A549 (cell line): Measurements from ENCODE around the gene MEF2A. TPM values are rescaled to one million over a fixed set of nuclear protein-coding genes. Genes with fewer than 3 reads are reported as not detected.
"Not testable (repeated sequence)": the region's sequence is repeated elsewhere in the genome, so short reads cannot be mapped to it uniquely, and the experiment has no call there.

Source experiments
- ATAC-seq, 2 experiments: fragments of 200-7000 bp in 1 of 2; fragments of >200 bp in 1 of 2; cut with Nextera tagmentation in 1 of 2; cut with Tn5 transposase in 1 of 2; 3 replicates each; pipeline versions ENCODE4 v1.8.0 to v1.9.1; 2018 to 2020; ENCODE audit warnings: mild to moderate bottlenecking in 1 of 2, moderate library complexity in 1 of 2
- CTCF ChIA-PET: fragments of 300-600 bp; sonication (Branson Sonifier 250); formaldehyde crosslinking; extraction: SDS; loops from one replicate; lab custom pipeline; 2021; ENCODE audit warnings: antibody characterized with exemption, inconsistent platforms; lab: Yijun Ruan, JAX
- POLR2A ChIA-PET: fragments of 350-600 bp; formaldehyde crosslinking; extraction: SDS; loops from one replicate; lab custom pipeline; 2021; ENCODE audit warnings: antibody characterized with exemption, inconsistent platforms; lab: Yijun Ruan, JAX
- DNase-seq, 2 experiments: peaks; one replicate each; pipeline versions ENCODE4 v3.0.0 to v3.0.0-alpha.2; 2011 to 2016; ENCODE audit warnings: low read depth in 1 of 2, low spot score in 1 of 2
- FAIRE-seq: peaks from 2 replicates; lab custom pipeline; 2011; peaks lifted over from hg19 to GRCh38; lab: Jason Lieb, UNC
- H3K27ac ChIP-seq, 2 experiments: fragments of >200 bp; sonication (Bioruptor Twin); formaldehyde crosslinking; 3 replicates each; pipeline ENCODE4 v1.5.1; 2016 to 2017
- H3K4me1 ChIP-seq: fragments of >200 bp; sonication (Bioruptor Twin); formaldehyde crosslinking; 3 replicates; pipeline ENCODE4 v1.6.1; 2016
- H3K4me2 ChIP-seq: fragments of >200 bp; sonication (Bioruptor Twin); formaldehyde crosslinking; 3 replicates; pipeline ENCODE4 v1.6.1; 2016
- H3K4me3 ChIP-seq: fragments of >200 bp; sonication (Bioruptor Twin); formaldehyde crosslinking; 3 replicates; pipeline ENCODE4 v1.5.1; 2016
- H3K9me3 ChIP-seq: fragments of >200 bp; sonication (Bioruptor Twin); formaldehyde crosslinking; 3 replicates; pipeline ENCODE4 v1.6.1; 2016
- ATOH8 ChIP-seq: fragments of 250-450 bp; sonication (Bioruptor Pico); IDR thresholded peaks from 2 replicates; pipeline ENCODE4 v1.5.0; 2020; ENCODE audit warnings: low read depth, mild to moderate bottlenecking, moderate library complexity
- BCL3 ChIP-seq: fragments of >200 bp; sonication (Bioruptor Twin); formaldehyde crosslinking; IDR thresholded peaks from 3 replicates; pipeline ENCODE4 v1.6.1; 2016
- CBX2 ChIP-seq: fragments of 200-600 bp; sonication (generic); IDR thresholded peaks from 2 replicates; pipeline ENCODE4 v1.6.1; 2016; ENCODE audit warnings: low read depth, mild to moderate bottlenecking, borderline replicate concordance
- CBX8 ChIP-seq: fragments of 200-600 bp; sonication (generic); IDR thresholded peaks from 2 replicates; pipeline ENCODE4 v1.6.1; 2016
- CHD2 ChIP-seq: fragments of 150-350 bp; IDR thresholded peaks from 2 replicates; pipeline ENCODE4 v1.6.1; 2014; ENCODE audit warnings: low read length; ENCODE audit not compliant: partially characterized antibody
- E2F6 ChIP-seq: IDR thresholded peaks from 2 replicates; pipeline ENCODE4 v1.6.1; 2012; ENCODE audit warnings: low read depth, borderline replicate concordance
- EHF ChIP-seq: fragments of 250-450 bp; sonication (Bioruptor Pico); IDR thresholded peaks from 2 replicates; pipeline ENCODE4 v1.5.0; 2020; ENCODE audit warnings: mild to moderate bottlenecking
- ELK1 ChIP-seq: fragments of 150-350 bp; IDR thresholded peaks from 2 replicates; pipeline ENCODE4 v1.6.1; 2014; ENCODE audit warnings: low read depth, mild to moderate bottlenecking, low read length
- EP300 ChIP-seq, 2 experiments: fragments of >200 bp; sonication (Bioruptor Twin); formaldehyde crosslinking; IDR thresholded peaks; 2 replicates in 1 of 2; 3 replicates in 1 of 2; pipeline ENCODE4 v1.6.1; 2016 to 2017
- ESRRA ChIP-seq: fragments of 150-350 bp; IDR thresholded peaks from 2 replicates; pipeline ENCODE4 v1.6.1; 2014; ENCODE audit warnings: mild to moderate bottlenecking, low read length, borderline replicate concordance
- FOSB ChIP-seq: fragments of 250-450 bp; sonication (Bioruptor Pico); IDR thresholded peaks from 2 replicates; pipeline ENCODE4 v1.5.0; 2020; ENCODE audit warnings: mild to moderate bottlenecking, moderate library complexity
- FOXS1 ChIP-seq: fragments of 250-450 bp; sonication (Bioruptor Pico); IDR thresholded peaks from 2 replicates; pipeline ENCODE4 v1.5.0; 2020; ENCODE audit warnings: mild to moderate bottlenecking, moderate library complexity
- GATA3 ChIP-seq: IDR thresholded peaks from 2 replicates; pipeline ENCODE4 v1.6.1; 2012; ENCODE audit warnings: borderline replicate concordance
- HDAC2 ChIP-seq: fragments of 200-600 bp; sonication (generic); IDR thresholded peaks from 2 replicates; pipeline ENCODE4 v1.6.1; 2016
- HOXB5 ChIP-seq: fragments of 250-450 bp; sonication (Bioruptor Pico); IDR thresholded peaks from 2 replicates; pipeline ENCODE4 v1.5.0; 2020; ENCODE audit warnings: mild to moderate bottlenecking, moderate library complexity
- JUN ChIP-seq, 2 experiments: fragments of >200 bp; sonication (Bioruptor Twin); formaldehyde crosslinking; IDR thresholded peaks; 2 replicates in 1 of 2; 3 replicates in 1 of 2; pipeline ENCODE4 v1.6.1; 2016 to 2017
- JUNB ChIP-seq: fragments of >200 bp; sonication (Bioruptor Twin); formaldehyde crosslinking; IDR thresholded peaks from 2 replicates; pipeline ENCODE4 v1.6.1; 2016
- MAZ ChIP-seq: fragments of 150-350 bp; IDR thresholded peaks from 2 replicates; pipeline ENCODE4 v1.6.1; 2014; ENCODE audit warnings: antibody characterized with exemption, low read depth, low read length, borderline replicate concordance
- PHF8 ChIP-seq: fragments of 200-600 bp; sonication (generic); IDR thresholded peaks from 2 replicates; pipeline ENCODE4 v1.6.1; 2016; ENCODE audit warnings: low read depth, mild to moderate bottlenecking, antibody characterized with exemption, moderate library complexity, borderline replicate concordance
- POLR2A ChIP-seq: IDR thresholded peaks from 2 replicates; pipeline ENCODE4 v1.6.1; 2012; ENCODE audit warnings: mild to moderate bottlenecking, low read length
- POLR2AphosphoS2 ChIP-seq: conservative IDR thresholded peaks from 2 replicates; pipeline ENCODE4 v1.6.1; 2012; ENCODE audit warnings: low read length, improper control_type of control experiment, inconsistent platforms
- RCOR1 ChIP-seq: fragments of 150-350 bp; IDR thresholded peaks from 2 replicates; pipeline ENCODE4 v1.6.1; 2014; ENCODE audit warnings: antibody characterized with exemption, low read length, low read depth
- RFX5 ChIP-seq: fragments of 450-650 bp; IDR thresholded peaks from 2 replicates; pipeline ENCODE4 v1.7.1; 2014; ENCODE audit warnings: antibody characterized with exemption, mild to moderate bottlenecking, moderate library complexity
- SMC3 ChIP-seq: fragments of >200 bp; sonication (Bioruptor Twin); formaldehyde crosslinking; IDR thresholded peaks from 3 replicates; pipeline ENCODE4 v1.6.1; 2018; ENCODE audit warnings: inconsistent platforms
- SREBF2 ChIP-seq: fragments of 450-650 bp; IDR thresholded peaks from 2 replicates; pipeline ENCODE4 v1.6.1; 2014; ENCODE audit warnings: mild to moderate bottlenecking, moderate library complexity
- TP53 ChIP-seq: fragments of 250-450 bp; sonication (Bioruptor Pico); IDR thresholded peaks from 2 replicates; pipeline ENCODE4 v1.5.0; 2021; ENCODE audit warnings: mild to moderate bottlenecking, moderate library complexity
- WGBS: methylation state at CpG from one replicate; pipeline ENCODE4 v1.1.6; 2017; ENCODE audit errors: missing lambda C conversion rate; 5-methylcytosine and 5-hydroxymethylcytosine counted together
- polyA plus RNA-seq, 4 experiments: library from polyadenylated mRNA; depleted of rRNA in 3 of 4; stranded (reverse); fragments of >200 nt; fragmentation: RNase III in 1 of 4; extraction: RNeasy Plus Mini Kit Qiagen cat#74134 plus additional on column Dnase treatment in 1 of 4; gene quantifications; 2 replicates in 3 of 4; 3 replicates in 1 of 4; pipeline ENCODE4 v1.2.3, GENCODE V29; 2011 to 2017

Gene MEF2A
- polyA plus RNA-seq, 2 of the 4 experiments (the other 2 are of a cell fraction), result 15.0 to 43.4 TPM

- DNase-seq, result no peak
- CTCF ChIA-PET, result interaction anchor here (0.8 to 3.5 kb wide), 10 partner anchors 14 to 632 kb away, joined by 3 to 30 read pairs (median 4); no protein-coding TSS in a partner anchor
- peak overlapping the region; percentile 86 for H3K4me2 ChIP-seq
- H3K4me1 ChIP-seq, result peaks cover 10% of the 10 kb centered on the region; the same call in 1 of the 3 replicates
- H3K9me3 ChIP-seq, result no peaks in the 10 kb centered on the region
- peak overlapping the region; percentile 71 to 88 for H3K27ac ChIP-seq
- FAIRE-seq, result no peak
- POLR2A ChIA-PET, result interaction anchor here (0.6 to 1.5 kb wide), 20 partner anchors 10 to 1091 kb away, joined by 3 to 17 read pairs (median 4); partner anchors contain the start of gene LRRC28
- ATAC-seq, result peak; percentile 54 to 63
- 8% methylated on average over 19 of the region's 46 CpGs for WGBS
- TF ChIP-seq E2F6 (peak; percentile 57; the same call in 1 of the 2 replicates), PHF8 (peak; percentile 77; the same call in 1 of the 2 replicates), POLR2AphosphoS2 (no peak), GATA3 (no peak), ESRRA (no peak), MAZ (no peak)
- peak overlapping the region; percentile 61 for H3K4me3 ChIP-seq
These were observed 167.0 kb downstream of the MEF2A start for GRCh38 chr15:99732751-99733267.

- ATAC-seq, result peak; percentile 96 to 99
- POLR2A ChIA-PET, result interaction anchor here (0.6 to 1.5 kb wide), 21 partner anchors 10 to 1091 kb away, joined by 3 to 17 read pairs (median 4); partner anchors contain the start of gene LRRC28
- CTCF ChIA-PET, result interaction anchor here (0.8 to 3.5 kb wide), 11 partner anchors 21 to 632 kb away, joined by 3 to 30 read pairs (median 3); no protein-coding TSS in a partner anchor
- H3K4me1 ChIP-seq, result peaks cover 10% of the 10 kb centered on the region; the same call in 1 of the 3 replicates
- DNase-seq, result peak; percentile 94 to 96
- H3K4me3 ChIP-seq, result peak within 1 kb of the TSS; percentile 61
- peak within 1 kb of the TSS; percentile 94 for H3K4me2 ChIP-seq
- TF ChIP-seq EP300 (IDR thresholded peaks at IDR 0.05) (no peak), GATA3 (no peak), JUNB (no peak), ESRRA (no peak), FOSB (no peak), CHD2 (no peak), ATOH8 (CRISPR knock-in tag) (no peak), POLR2A (peak; percentile 69), SREBF2 (no peak), CBX8 (no peak), PHF8 (peak; percentile 66; the same call in 1 of the 2 replicates), BCL3 (0 out of 3 replicates have a peak, but pooled peaks have one; percentile 35), E2F6 (no peak), ELK1 (no peak), FOXS1 (CRISPR knock-in tag) (no peak), TP53 (CRISPR knock-in tag) (no peak; the same call in 1 of the 2 replicates), JUN (IDR thresholded peaks at IDR 0.05) (peak; percentile 69; a peak in 2 of 5 replicates), CBX2 (no peak), RFX5 (no peak), HDAC2 (no peak), SMC3 (no peak), HOXB5 (CRISPR knock-in tag) (no peak), EHF (CRISPR knock-in tag) (no peak), RCOR1 (no peak)
- H3K9me3 ChIP-seq, result no peaks in the 10 kb centered on the region
- FAIRE-seq, result no peak
- WGBS, result 14% methylated on average over 20 of the region's 69 CpGs
- peak within 1 kb of the TSS; percentile 85 to 90 for H3K27ac ChIP-seq
These were observed 167.7 kb downstream of the MEF2A start, which contains the start of gene LYSMD4 for GRCh38 chr15:99733268-99734039. Gene LYSMD4, minus strand, starts transcription at chr15:99733437. Its CDS starts 1,438 bp downstream, at chr15:99731999.

- peak overlapping the region; percentile 61 for H3K4me3 ChIP-seq
These were observed 168.2 kb downstream of the MEF2A start for GRCh38 chr15:99734040-99734291.

More at GRCh38 chr15:99734040-99734291, 168.2 kb downstream of the MEF2A start:
- not testable (repeated sequence) for DNase-seq, FAIRE-seq, ATAC-seq, H3K9me3 ChIP-seq
- ChIA-PET CTCF (interaction anchor here (1.1 to 3.5 kb wide), 5 partner anchors 21 to 447 kb away, joined by 3 to 30 read pairs (median 4); no protein-coding TSS in a partner anchor), POLR2A (interaction anchor here (0.8 to 1.5 kb wide), 3 partner anchors 24 to 452 kb away, joined by 3 to 10 read pairs (median 5); no protein-coding TSS in a partner anchor)
- WGBS, result 82% methylated on average over 13 of the region's 13 CpGs
- peaks cover 10% of the 10 kb centered on the region; the same call in 1 of the 3 replicates for H3K4me1 ChIP-seq
- H3K4me2 ChIP-seq, result peak overlapping the region; percentile 94
- peak overlapping the region; percentile 85 to 90 for H3K27ac ChIP-seq
